Stimulated activated CD8-positive, alpha-beta memory T cell treated with anti-CD3 and anti-CD28 coated beads, Interleukin-7, amount 100 ng/mL, for 48 hours (primary cell): ENCODE measurements around the gene COL26A1.

Experiments
- DNase-seq, 2 donors: peaks; one replicate each; pipeline ENCODE4 v3.0.0-alpha.2; 2020; ENCODE audit warnings: low read depth in 1 of 2; ENCODE audit errors: extremely low read depth in 1 of 2

The COL26A1 gene

GRCh38 chr7:101532400-101533102 lies 169.9 kb downstream of the COL26A1 start:
- no peak for DNase-seq

DNA sequence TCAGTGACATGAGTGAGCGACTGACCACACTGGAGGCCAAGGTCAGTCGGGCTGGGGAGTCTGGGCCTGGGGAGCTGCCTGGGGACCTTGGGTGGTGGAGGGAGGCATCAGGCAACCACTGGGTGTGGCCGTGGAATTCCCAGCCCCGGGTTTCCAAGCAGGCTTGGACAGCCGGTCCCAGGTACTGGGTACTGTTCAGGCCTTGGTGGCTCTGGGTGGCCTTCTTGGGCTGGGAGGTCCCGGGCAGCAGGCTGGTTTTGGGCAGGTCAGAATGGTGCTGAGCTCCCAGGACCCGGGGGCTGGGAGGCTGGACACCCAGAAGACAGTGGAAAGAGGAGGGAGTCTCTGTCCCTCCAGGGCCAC lies 170.4 kb downstream of the COL26A1 start:
- DNase-seq = no peak

- no peak for DNase-seq
These were observed 171.5 kb downstream of the COL26A1 start for GRCh38 chr7:101534015-101534803.

- DNase-seq = no peak
These were observed 172.2 kb downstream of the COL26A1 start for GRCh38 chr7:101534873-101535272.

DNA sequence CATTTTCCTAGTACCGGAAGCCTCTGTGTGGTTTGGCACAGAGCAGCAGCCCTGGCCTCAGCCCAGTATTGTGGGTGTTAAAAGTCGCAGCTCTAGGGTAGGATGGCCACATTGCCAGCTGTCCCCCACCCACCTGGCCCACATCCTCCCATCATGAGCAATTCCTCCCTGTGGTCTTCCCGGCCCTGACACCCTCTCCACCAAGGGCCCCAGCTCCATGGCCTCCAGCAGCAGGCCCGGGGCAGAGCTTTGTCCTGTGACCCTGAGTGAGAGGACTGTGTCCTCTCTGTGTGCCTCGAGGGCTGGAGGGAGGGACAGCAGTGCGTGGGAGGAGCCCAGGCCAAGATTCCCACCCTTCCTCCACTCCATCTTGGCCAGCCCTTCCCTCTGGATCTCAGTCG lies 172.7 kb downstream of the COL26A1 start:
- DNase-seq = no peak

DNA sequence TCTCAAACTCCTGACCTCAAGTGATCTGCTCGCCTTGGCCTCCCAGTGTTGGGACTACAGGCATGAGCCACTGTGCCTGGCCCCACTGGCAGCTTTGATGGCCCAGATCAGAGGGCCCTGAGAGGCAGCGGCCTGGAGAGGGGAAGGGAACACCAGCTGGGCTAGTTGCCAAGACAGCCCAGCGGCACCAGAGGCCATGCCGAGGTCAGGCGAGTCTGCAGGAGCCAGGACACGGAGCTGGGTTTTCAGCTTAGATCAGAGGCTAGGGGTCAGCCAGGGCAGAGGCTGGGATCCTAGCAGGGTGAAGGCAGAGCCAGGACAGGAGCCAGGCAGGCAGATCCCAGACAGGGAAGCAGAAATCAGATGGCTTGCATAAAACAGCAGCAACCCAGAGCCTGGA lies 173.6 kb downstream of the COL26A1 start:
- DNase-seq = no peak

- no peak for DNase-seq
These were observed 174.0 kb downstream of the COL26A1 start for GRCh38 chr7:101536668-101537067.

DNA sequence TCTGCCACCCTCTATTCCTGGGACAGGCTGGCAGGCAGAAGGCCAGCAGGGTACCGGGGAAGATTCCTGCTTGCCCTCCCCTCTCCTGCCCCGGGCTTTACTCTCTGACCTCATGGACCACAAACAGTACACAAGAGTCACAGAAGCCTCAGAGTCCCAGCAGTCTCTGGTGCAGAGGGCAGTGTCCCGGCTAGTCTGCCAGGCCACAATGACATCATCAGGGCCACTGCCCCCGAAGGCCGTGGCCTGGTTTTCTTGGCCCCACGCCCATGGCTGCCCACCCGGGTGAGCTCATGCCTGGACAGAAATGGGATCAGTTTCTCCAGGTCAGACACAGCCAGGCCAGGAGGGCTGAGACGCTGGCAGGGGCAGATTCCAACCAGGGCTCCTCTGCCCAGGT lies 174.5 kb downstream of the COL26A1 start:
- no peak for DNase-seq

- DNase-seq = no peak
These were observed 175.4 kb downstream of the COL26A1 start for GRCh38 chr7:101537935-101538595.

- peak; percentile 8 to 15 for DNase-seq
These were observed 176.2 kb downstream of the COL26A1 start for GRCh38 chr7:101538596-101539459.

GRCh38 chr7:101539784-101540183 lies 177.1 kb downstream of the COL26A1 start:
- no peak for DNase-seq

GRCh38 chr7:101542527-101543241 lies 180.0 kb downstream of the COL26A1 start:
- DNase-seq = peak; percentile 19 to 50

DNA sequence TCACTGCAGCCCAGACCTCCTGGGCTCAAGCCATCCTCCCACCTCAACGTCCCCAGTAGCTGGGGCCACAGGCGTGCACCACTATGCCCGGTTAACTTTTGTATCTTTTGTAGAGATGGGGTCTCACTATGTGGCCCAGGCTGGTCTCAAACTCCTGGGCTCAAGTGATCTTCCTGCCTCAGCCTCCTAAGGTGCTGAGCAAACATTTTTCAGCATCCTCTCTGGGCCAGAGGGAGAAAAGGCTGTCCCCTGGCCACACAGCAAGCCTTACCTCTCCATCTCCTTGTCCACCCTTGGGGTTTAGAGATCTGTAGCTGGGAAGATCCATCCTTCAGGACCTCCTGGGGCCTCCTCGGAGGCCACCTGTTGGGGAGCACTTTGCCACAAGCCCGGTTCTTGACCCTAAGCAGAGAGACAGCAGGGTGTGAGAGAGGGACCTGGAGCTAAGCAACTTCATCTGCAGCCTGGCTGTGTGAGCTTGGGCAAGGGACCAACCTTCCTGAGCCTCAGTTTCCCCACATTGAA lies 180.6 kb downstream of the COL26A1 start:
- no peak for DNase-seq

- no peak for DNase-seq
These were observed 181.2 kb downstream of the COL26A1 start for GRCh38 chr7:101543846-101544245.

GRCh38 chr7:101545441-101546190 lies 182.9 kb downstream of the COL26A1 start:
- DNase-seq = no peak

DNA sequence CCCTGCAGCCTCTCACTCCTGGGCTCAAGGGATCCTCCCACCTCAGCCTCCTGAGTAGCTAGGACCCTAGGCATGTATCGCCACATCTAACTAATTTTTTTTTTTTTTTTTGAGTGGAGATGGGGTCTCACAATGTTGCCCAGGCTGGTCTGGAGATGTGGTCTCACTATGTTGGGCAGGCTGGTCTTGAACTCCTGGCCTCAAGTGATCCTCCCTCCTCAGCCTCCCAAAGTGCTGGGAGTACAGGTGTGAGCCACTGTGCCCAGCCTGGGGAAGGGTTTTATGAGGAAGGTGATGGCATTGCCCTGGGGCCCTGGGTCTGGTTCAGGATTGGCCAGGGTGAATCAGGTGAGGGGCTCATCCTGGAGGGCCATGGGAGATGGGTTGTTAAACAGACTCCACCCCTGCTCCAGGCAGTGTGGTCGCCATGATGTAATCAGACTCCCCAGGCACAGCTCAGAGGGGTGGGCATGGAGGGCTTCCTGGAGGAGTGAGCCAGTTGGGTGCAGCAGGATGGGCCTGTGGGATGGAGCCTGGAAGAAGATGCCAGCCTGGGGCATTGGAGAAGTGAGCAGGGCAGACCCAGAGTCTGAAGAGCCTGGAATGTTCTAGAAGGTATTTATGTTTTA lies 183.7 kb downstream of the COL26A1 start:
- DNase-seq = no peak

- DNase-seq = no peak
These were observed 184.6 kb downstream of the COL26A1 start for GRCh38 chr7:101547022-101547915.
